ENCODE data around the gene SNRPB2.

The SNRPB2 gene

DNA sequence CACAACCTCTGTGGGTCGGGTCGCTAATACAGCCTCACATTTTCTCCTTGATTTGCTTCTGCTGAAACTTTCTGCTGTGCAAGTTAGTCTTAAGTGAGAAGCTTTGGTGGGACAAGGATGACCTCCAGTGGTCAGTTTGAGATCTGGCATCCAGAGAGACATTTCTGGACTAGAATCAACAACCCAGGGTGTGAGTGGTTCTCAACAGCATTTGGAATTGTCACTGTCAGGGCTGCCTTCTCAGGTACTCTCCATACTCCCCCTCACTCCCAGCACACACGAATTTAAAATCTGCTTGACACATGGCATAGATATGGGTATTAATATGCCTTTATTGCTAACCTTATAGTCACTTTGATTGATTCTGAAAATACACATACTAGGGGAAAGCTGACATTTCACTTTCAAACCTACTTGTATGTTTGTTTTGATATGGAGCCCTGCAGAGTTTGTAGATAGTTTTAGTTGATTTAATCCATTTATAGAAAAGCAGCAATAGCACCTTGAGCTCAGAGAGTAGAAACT, 31.5 kb downstream of the SNRPB2 start:
- H3K27ac ChIP-seq = peak overlapping the region; percentile 92
- TF ChIP-seq, protein P1, sequence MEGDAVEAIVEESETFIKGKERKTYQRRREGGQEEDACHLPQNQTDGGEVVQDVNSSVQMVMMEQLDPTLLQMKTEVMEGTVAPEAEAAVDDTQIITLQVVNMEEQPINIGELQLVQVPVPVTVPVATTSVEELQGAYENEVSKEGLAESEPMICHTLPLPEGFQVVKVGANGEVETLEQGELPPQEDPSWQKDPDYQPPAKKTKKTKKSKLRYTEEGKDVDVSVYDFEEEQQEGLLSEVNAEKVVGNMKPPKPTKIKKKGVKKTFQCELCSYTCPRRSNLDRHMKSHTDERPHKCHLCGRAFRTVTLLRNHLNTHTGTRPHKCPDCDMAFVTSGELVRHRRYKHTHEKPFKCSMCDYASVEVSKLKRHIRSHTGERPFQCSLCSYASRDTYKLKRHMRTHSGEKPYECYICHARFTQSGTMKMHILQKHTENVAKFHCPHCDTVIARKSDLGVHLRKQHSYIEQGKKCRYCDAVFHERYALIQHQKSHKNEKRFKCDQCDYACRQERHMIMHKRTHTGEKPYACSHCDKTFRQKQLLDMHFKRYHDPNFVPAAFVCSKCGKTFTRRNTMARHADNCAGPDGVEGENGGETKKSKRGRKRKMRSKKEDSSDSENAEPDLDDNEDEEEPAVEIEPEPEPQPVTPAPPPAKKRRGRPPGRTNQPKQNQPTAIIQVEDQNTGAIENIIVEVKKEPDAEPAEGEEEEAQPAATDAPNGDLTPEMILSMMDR (conservative IDR thresholded peaks at IDR 0.05) = peak; percentile 89

DNA sequence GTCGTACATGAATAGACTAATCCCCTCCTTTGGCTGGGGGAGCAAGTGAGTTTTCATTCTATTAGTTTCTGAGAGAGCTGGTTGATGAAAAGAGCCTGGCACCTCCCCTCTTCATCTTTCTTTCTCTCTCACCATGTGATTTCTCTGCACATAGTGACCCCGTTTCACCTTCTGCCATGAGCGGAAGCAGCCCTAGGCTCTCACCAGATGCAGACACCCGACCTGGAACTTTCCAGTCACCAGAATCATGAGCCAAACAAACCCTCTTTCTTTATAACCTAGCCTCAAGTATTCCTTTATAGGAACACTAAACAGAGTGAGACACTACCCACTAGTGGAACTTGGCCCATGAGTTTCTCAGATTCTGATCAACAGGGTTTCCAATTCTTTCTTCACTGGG, 34.7 kb downstream of the SNRPB2 start:
- TF ChIP-seq, protein P1 (conservative IDR thresholded peaks at IDR 0.05) = no peak
- H3K27ac ChIP-seq = no peak overlapping the region

DNA sequence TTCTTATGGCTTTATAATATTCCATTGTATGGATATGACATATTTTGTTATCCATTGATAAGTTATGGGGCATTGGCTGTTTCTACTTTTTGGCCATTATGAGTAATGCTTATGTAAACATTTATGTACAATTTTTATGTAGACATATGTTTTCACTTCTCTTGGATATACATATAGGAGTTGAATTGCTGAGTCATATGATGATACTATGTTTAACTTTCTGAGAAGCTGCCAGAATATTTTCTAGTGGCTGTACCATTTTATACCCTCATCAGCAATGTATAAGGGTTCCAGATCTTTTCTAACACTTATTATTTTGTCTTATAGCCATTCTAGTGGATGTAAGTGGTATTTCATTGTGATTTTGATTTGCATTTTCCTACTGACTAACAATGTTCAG, 41.4 kb downstream of the SNRPB2 start:
- H3K27ac ChIP-seq = no peak overlapping the region
- TF ChIP-seq, protein P1 (conservative IDR thresholded peaks at IDR 0.05) = no peak

DNA sequence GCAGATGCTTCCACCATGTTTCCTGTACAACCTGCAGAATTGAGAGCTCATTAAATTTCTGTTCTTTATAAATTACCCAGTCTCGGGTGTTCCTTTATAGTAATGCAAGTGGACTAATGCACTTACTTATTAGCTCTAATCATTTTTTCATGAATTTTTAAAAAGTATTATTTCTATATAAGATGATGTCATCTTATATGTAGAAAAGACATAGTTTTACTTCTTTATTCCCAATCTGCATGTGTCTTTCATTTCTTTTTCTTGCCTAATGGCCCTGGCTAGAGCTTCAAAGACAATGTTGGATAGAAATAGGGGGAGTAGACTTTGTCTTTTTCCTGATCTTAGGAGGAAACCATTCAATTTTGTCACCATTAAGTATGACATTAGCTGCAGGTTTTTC, 46.1 kb downstream of the SNRPB2 start:
- TF ChIP-seq, protein P1 (conservative IDR thresholded peaks at IDR 0.05) = no peak

DNA sequence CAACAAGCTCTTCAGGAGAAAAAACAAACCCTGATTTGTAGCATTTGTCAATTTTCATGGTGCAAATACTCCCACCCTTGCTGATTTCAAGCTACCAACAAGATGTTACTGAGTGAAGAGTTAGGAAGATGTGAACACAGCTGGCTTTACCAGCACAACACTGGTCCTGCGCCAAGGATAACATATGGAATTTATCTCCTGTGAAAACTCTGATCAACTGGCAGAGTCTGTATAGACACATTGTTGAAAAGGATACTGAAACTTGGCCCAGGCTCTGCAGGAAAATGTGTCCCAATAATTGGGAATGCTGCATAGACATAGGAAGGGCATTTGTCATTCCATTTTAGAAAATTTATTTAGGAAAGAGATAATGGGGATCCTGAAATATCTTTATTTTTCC, 47.3 kb downstream of the SNRPB2 start:
- TF ChIP-seq, protein P1 (conservative IDR thresholded peaks at IDR 0.05) = no peak
- no peak overlapping the region for H3K27ac ChIP-seq

More for the DNA sequence above, 46.1 kb downstream of the SNRPB2 start:
- H3K27ac ChIP-seq = no peak overlapping the region

DNA sequence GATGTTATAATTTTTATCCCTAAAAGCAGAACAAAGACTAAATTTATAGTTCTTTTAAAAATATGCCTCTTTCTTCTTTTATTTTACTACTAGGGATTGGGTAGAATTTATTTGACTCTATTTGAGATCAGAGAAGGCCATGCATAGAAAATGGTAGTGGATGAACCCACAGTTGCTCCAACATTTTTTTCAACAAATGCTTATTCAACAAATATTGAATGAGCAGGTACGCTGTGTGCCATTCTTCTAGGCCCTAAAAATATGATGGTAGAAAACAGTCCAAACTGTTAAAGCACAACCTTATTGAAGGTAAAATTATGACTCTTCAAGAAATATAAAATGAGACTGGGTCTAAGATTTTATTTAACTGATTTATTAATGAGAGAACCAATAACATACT, 48.3 kb downstream of the SNRPB2 start:
- TF ChIP-seq, protein P1 (conservative IDR thresholded peaks at IDR 0.05) = no peak
- H3K27ac ChIP-seq = no peak overlapping the region

DNA sequence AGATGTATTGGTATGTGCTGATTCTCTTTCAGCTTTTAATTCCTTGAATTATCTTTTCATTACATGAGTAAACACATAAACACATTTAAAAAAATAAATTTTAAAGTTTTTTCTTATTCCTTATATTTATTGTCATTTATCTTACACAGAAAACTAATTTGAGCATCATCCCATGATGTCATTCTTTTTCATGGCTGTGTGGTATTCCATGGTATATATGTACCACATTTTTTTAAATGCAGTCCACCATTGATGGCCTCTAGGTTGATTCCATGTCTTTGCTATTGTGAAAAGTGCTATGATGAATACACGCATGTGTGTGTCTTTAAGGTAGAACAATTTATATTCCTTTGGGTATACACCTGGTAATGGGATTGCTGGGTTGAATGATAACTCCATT, 51.7 kb downstream of the SNRPB2 start:
- TF ChIP-seq, protein P1 (conservative IDR thresholded peaks at IDR 0.05) = no peak
- no peak overlapping the region for H3K27ac ChIP-seq

Data from VCaP (cell line).